Keratinocyte (primary cell): ENCODE measurements around the gene C1QTNF9B. TPM values are rescaled to one million over a fixed set of nuclear protein-coding genes. Genes with fewer than 3 reads are reported as not detected.

Source experiments
- DNase-seq: peaks from one replicate; pipeline ENCODE4 v3.0.0-alpha.2; 2011; ENCODE audit warnings: low read depth, missing footprints, low spot score
- FAIRE-seq: peaks from 2 replicates; lab custom pipeline; 2011; peaks lifted over from hg19 to GRCh38; lab: Jason Lieb, UNC
- H2AFZ ChIP-seq: 2 replicates; pipeline ENCODE4 v1.6.0; 2012; ENCODE audit warnings: low read length, control low read depth, inconsistent platforms; ENCODE audit not compliant: control insufficient read depth
- H3K27ac ChIP-seq: 2 replicates; pipeline ENCODE4 v1.5.1; 2011; ENCODE audit warnings: low read length; ENCODE audit not compliant: control insufficient read depth, insufficient read depth
- H3K27me3 ChIP-seq: 3 replicates; pipeline ENCODE4 v1.6.0; 2011; ENCODE audit warnings: low read length; ENCODE audit not compliant: control insufficient read depth, insufficient read depth; ENCODE audit errors: extremely low read depth
- H3K36me3 ChIP-seq, 2 experiments: 2 replicates in 1 of 2; 3 replicates in 1 of 2; pipeline ENCODE4 v1.5.1; 2011; ENCODE audit warnings: low read length in 2 of 2, mild to moderate bottlenecking in 1 of 2; ENCODE audit not compliant: control insufficient read depth in 2 of 2, insufficient read depth in 2 of 2; ENCODE audit errors: extremely low read depth in 1 of 2
- H3K4me1 ChIP-seq: 3 replicates; pipeline ENCODE4 v1.5.1; 2011; ENCODE audit warnings: low read length; ENCODE audit not compliant: control insufficient read depth, insufficient read depth; ENCODE audit errors: extremely low read depth
- H3K4me2 ChIP-seq: 3 replicates; pipeline ENCODE4 v1.6.0; 2011; ENCODE audit warnings: low read depth, low read length; ENCODE audit not compliant: control insufficient read depth, insufficient read depth; ENCODE audit errors: extremely low read depth
- H3K4me3 ChIP-seq, 3 experiments: fragments of 200-600 bp in 1 of 3; sonication (generic) in 1 of 3; 2 replicates in 2 of 3; 3 replicates in 1 of 3; pipeline ENCODE4 v1.5.1; 2011 to 2016; ENCODE audit warnings: low read length in 3 of 3, mild to moderate bottlenecking in 3 of 3, control low read depth in 2 of 3, inconsistent platforms in 1 of 3, low read depth in 1 of 3, mixed read lengths in 1 of 3, mixed run types in 1 of 3, moderate library complexity in 1 of 3; ENCODE audit not compliant: control insufficient read depth in 2 of 3, insufficient read depth in 2 of 3; ENCODE audit errors: extremely low read depth in 1 of 3
- H3K79me2 ChIP-seq: 2 replicates; pipeline ENCODE4 v1.6.0; 2012; ENCODE audit warnings: low read length; ENCODE audit not compliant: control insufficient read depth, insufficient read depth
- H3K9ac ChIP-seq: 3 replicates; pipeline ENCODE4 v1.6.0; 2011; ENCODE audit warnings: low read length; ENCODE audit not compliant: control insufficient read depth, insufficient read depth; ENCODE audit errors: extremely low read depth
- H3K9me1 ChIP-seq: 3 replicates; pipeline ENCODE4 v1.6.0; 2011; ENCODE audit warnings: low read length; ENCODE audit not compliant: control insufficient read depth, insufficient read depth; ENCODE audit errors: extremely low read depth
- H3K9me3 ChIP-seq: 2 replicates; pipeline ENCODE4 v1.5.1; 2012; ENCODE audit warnings: low read depth, low read length; ENCODE audit not compliant: control insufficient read depth
- H4K20me1 ChIP-seq: 3 replicates; pipeline ENCODE4 v1.6.0; 2011; ENCODE audit warnings: low read length; ENCODE audit not compliant: control insufficient read depth, insufficient read depth; ENCODE audit errors: extremely low read depth
- CTCF ChIP-seq, 3 experiments: IDR thresholded peaks in 1 of 3; conservative IDR thresholded peaks in 1 of 3; optimal IDR thresholded peaks in 1 of 3; 2 replicates in 2 of 3; 3 replicates in 1 of 3; pipeline versions ENCODE3 to v1.5.1; 2011; ENCODE audit warnings: low read length in 3 of 3, mild to moderate bottlenecking in 3 of 3, moderate library complexity in 2 of 3, control low read depth in 1 of 3, inconsistent platforms in 1 of 3; ENCODE audit not compliant: insufficient read depth in 2 of 3; ENCODE audit errors: extremely low read depth in 1 of 3
- EZH2 ChIP-seq: IDR thresholded peaks from one replicate; pipeline ENCODE4 v1.6.1; 2012; ENCODE audit warnings: inconsistent platforms, mild to moderate bottlenecking, low read length, moderate library complexity
- dilution Hi-C: fragments of 300-500 bp; cut with MboI; formaldehyde crosslinking; loops from one replicate; pipeline ENCODE4 v1.7.0; 2020; ENCODE audit warnings: low sequenced_read_pairs; ENCODE audit not compliant: extremely low pct_ligation_motif_present
- polyA plus RNA-seq, 5 experiments: library from polyadenylated mRNA; depleted of rRNA in 3 of 5; stranded (reverse) in 3 of 5; stranded (forward) in 1 of 5; unstranded in 1 of 5; fragments of >200 nt; gene quantifications; 1 replicate in 1 of 5; 2 replicates in 3 of 5; 3 replicates in 1 of 5; pipeline versions ENCODE4 v1.2.1 to v1.2.3, GENCODE V29; 2011 to 2012; ENCODE audit warnings: missing spikeins in 2 of 5, low read depth in 1 of 5, low replicate concordance in 1 of 5

The C1QTNF9B gene
- polyA plus RNA-seq, 1 donor (not counting 4 experiments of a cell fraction or from before 2014, with no cell fraction given): not detected

GRCh38 chr13:23866420-23867026, 30.8 kb downstream of the C1QTNF9B start:
- H3K79me2 ChIP-seq: no peaks in the 10 kb centered on the region
- dilution Hi-C loops: no loop called here
- no peak overlapping the region for H3K9ac ChIP-seq
- H4K20me1 ChIP-seq: no peaks in the 10 kb centered on the region
- H3K36me3 ChIP-seq: peaks cover 0 to 8% of the 10 kb centered on the region in 2 experiments
- no peak overlapping the region for H3K4me3 ChIP-seq
- peaks cover 42% of the 10 kb centered on the region for H3K4me1 ChIP-seq
- no peak overlapping the region for H3K4me2 ChIP-seq
- no peak for TF ChIP-seq CTCF (optimal IDR thresholded peaks at IDR 0.05 in 1 of 3, IDR thresholded peaks at IDR 0.05 in 1 of 3, conservative IDR thresholded peaks at IDR 0.05 in 1 of 3; ENCODE audit: extremely low read depth in 1 of 3, insufficient read depth in 2 of 3, low read length in 3 of 3)
- TF ChIP-seq EZH2: no peak
- H3K9me1 ChIP-seq: no peaks in the 10 kb centered on the region
- DNase-seq (no peak), FAIRE-seq (no peak)
- peak overlapping the region; percentile 3 for H3K27ac ChIP-seq
- peak overlapping the region; percentile 50 for H2AFZ ChIP-seq
- H3K27me3 ChIP-seq: no peaks in the 10 kb centered on the region
- no peaks in the 10 kb centered on the region for H3K9me3 ChIP-seq

GRCh38 chr13:23865906-23866305, 31.4 kb downstream of the C1QTNF9B start:
- Histone ChIP-seq H3K9ac (no peak overlapping the region), H3K4me3 (no peak overlapping the region), H3K36me3 (peaks cover 0 to 8% of the 10 kb centered on the region in 2 experiments), H4K20me1 (no peaks in the 10 kb centered on the region), H3K79me2 (no peaks in the 10 kb centered on the region), H3K27ac (no peak overlapping the region), H3K9me3 (no peaks in the 10 kb centered on the region), H3K9me1 (no peaks in the 10 kb centered on the region), H2AFZ (no peak overlapping the region), H3K4me1 (peaks cover 41% of the 10 kb centered on the region), H3K27me3 (no peaks in the 10 kb centered on the region), H3K4me2 (no peak overlapping the region)
- FAIRE-seq: no peak
- no peak for DNase-seq
- dilution Hi-C loops: no loop called here
- TF ChIP-seq EZH2 (no peak), CTCF (optimal IDR thresholded peaks at IDR 0.05 in 1 of 3, IDR thresholded peaks at IDR 0.05 in 1 of 3, conservative IDR thresholded peaks at IDR 0.05 in 1 of 3; ENCODE audit: extremely low read depth in 1 of 3, insufficient read depth in 2 of 3, low read length in 3 of 3) (no peak)
